ENCODE measurements around the gene TPD52L1.

The TPD52L1 gene

GRCh38 chr6:125245523-125246264, 92.1 kb downstream of the TPD52L1 start:
- no peak for DNase-seq (ENCODE audit: low spot score)

GRCh38 chr6:125246566-125246965, 93.0 kb downstream of the TPD52L1 start:
- DNase-seq (ENCODE audit: low spot score) = no peak

DNA sequence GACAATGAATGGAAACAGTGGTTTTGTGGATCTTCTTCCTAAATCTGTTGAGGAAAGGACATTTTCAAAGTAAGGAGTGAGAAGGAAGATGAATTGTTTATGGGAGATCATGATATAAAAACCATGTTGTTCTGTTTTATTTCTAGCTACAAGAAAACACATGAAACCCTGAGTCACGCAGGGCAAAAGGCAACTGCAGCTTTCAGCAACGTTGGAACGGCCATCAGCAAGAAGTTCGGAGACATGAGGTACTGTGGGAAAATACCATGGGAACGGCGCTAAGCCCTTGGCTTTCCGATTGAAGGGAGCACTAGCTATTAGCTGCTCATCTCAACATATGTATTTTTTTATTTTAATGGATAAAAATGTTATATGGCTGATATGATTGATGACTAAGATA, 94.6 kb downstream of the TPD52L1 start:
- no peak for DNase-seq (ENCODE audit: low spot score)

DNA sequence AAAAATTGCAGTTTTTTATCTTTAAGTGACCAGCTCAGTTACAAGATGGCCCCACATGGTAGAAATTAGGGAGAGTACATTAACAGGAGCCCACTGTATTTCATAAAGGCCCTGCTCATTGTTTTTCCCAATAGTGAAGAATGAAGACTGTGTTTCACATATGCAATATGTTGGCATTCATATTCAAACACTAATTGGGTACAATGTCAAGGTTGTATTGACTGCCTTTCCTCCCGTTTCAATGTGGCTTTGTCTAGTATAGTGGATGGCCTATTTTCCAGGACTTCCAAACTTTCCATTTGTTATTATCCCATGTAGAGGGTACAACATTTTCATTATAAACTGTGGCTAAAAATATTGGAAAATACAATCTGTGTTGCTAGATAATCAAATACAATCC, 96.9 kb downstream of the TPD52L1 start:
- DNase-seq (ENCODE audit: low spot score) = no peak

DNA sequence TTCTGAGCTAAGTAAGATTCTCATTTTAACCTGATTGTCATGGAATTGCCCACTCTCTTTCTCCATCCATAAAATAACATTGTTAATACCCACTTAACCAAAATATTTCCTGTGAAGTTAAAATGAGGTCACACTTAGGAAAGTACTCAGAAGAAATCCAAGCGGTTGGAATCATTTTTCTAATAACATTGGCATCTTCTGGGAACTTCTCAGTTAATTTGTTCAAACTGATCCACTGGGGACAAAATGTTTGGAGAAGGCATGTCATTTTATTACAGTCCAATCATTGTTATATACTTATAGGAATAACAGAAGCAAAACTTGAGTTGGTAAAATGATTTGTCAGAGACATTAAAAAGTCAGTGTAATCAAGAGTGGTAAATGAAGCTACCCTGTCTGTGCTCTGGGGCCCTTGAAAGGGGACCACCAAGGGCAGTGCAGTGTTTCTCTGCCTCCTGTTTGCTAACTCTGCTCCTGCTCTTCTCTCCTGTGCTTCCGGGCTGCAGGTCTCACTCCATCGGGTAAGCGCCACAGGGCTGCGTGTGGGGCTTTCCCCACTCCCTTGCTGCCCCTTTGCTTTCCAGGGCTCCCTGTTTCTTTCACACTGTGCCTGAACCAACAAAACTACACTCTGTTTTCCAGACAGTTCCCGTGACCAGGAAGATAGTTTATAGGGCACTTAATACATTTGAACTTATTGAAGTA, 98.1 kb downstream of the TPD52L1 start:
- no peak for DNase-seq (ENCODE audit: low spot score)

GRCh38 chr6:125252891-125253290, 99.3 kb downstream of the TPD52L1 start:
- DNase-seq (ENCODE audit: low spot score) = no peak

GRCh38 chr6:125253881-125254280, 100.3 kb downstream of the TPD52L1 start:
- no peak for DNase-seq (ENCODE audit: low spot score)

DNA sequence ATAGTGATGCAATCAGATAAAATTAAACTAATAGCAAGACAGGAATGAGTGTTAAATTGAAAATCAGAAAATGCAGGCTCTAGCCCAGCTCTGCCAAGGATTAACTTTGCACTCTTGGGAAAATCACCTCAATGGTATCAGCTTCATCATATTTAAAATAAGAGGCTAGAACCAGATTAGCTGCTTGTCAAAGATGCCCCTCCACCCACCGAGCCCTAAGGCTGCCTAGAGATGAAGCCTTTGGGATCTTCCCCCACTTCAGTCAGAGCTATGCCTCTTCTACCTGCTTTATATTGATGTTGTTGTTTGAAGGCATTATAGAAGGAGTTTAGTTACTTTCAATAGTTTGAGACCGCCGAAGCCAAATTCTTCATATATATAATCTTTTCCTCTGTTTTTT, 100.7 kb downstream of the TPD52L1 start:
- DNase-seq (ENCODE audit: low spot score) = no peak

DNA sequence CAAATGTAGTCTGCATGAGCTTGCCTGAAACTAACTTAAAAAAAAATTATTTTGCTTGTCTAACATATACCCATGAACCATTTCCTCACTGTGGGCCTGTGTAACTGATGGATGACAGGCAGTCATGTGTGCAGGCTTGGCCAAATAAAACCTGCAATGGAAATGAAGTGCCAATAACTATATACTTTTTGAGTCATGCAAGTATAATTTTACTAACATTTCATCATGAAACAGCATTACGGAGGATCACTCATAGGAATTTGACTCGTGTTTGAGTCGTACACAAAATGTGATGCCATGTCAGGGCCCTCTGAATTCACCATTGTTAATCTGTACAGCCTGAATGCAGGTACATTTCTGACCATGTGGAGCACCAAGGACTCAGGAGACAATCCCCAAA, 101.6 kb downstream of the TPD52L1 start:
- no peak for DNase-seq (ENCODE audit: low spot score)

DNA sequence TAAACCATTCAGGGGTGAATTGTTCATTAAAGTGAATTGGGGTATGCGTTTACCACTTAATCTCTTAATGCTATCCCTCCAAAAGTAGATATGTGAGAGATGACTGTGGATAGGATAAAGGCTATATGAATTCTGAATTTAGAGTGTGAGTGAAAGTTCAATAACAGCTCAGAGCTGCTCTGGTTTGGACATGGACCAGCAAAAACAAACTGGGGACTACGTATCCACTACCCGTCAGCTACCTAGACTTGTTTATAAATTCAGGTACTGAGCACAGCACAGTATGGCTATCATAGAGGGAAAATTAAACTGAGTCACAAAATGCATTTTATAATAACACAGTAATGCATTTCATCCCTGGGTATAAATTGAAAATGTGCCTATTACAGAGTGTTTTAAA, 103.8 kb downstream of the TPD52L1 start:
- DNase-seq (ENCODE audit: low spot score) = no peak

DNA sequence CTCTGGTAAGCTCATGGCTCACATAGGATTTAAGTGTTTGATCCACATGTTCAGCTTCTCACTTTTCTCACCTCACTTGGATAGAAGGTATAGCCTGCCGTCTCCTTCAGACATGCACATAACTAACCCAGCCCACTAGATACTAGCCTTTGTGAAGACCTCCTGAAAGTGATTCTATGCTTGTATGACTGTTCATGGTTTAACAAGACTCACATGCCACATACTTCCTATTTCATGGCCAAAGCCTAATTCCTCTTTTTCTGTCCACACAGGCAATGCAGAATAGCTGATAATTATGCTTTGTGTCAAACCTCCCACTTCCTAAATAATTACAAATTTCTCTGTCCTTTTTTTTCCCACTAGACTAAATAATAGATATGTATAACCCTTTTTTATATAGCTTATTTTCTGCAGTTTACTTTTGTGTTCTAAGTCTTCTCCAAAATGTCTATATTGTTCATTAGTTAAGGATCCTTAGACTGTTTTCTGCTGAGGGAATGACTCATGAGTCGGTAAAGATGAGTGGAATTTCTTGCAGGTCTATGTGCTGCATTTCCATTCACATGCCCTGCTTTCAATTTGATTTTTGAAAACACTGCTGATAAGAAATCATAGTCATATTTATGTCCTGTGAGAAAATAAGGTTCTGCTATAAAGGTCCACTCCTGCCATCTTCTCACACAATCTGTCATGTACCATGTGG, 105.2 kb downstream of the TPD52L1 start:
- no peak for DNase-seq (ENCODE audit: low spot score)

GRCh38 chr6:125259354-125259736, 105.8 kb downstream of the TPD52L1 start:
- no peak for DNase-seq (ENCODE audit: low spot score)

DNA sequence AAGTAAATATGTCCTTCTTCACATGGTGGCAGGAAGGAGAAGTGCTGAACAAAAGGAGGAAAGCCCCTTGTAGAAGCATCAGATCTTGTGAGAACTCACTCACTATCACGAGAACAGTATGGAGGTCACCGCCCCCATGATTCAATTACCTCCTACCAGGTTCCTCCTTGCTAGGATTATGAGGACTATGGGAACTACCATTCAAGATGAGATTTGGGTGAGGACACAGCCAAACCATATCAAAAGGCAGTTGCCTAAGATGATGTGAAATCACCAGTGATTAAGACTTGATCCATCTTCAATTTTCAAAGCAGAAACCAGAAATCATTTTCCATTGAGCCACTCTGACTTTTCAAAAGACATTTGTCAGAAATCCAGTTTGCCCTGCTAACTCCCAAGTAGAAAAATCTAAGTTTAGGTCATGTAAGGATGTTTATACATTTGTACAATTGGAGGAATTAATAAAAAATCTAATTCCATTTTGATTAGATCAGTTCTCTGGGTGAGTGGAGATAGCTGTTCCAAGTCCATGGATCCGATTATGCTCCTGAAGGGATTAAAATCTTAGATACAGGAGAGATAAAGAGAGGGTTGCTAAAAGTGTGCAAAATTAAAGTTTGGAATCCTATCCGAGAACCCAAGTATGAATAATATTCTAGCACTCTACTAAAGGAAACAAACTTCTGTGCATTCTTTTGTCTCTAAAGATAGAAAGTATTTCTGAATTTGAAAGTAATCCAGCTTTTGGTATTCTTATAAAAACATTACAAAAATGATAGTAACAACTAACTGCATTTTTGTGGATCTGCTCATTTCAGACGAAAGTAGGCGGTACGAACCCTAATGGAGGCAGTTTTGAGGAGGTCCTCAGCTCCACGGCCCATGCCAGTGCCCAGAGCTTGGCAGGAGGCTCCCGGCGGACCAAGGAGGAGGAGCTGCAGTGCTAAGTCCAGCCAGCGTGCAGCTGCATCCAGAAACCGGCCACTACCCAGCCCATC, 108.7 kb downstream of the TPD52L1 start:
- DNase-seq (ENCODE audit: low spot score) = no peak

DNA sequence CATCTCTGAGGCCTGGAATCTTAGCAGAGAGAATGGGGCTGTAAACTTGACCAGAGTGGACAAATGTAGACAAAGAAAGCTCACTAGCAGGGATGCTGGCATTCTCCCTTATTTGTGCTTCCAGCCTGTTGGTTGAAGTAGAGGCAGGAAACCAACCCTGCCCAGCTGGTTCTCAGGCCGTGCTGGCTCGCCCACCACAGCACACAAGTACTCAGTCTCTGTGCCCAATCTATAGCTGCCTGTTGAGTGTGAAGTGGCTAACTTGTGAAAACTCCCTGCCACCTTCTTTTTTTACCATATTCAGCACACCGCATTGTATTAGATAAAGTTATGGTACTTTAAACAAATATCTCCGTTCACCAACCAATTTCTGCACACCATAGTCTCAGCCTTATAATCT, 110.9 kb downstream of the TPD52L1 start:
- DNase-seq (ENCODE audit: low spot score) = no peak

- DNase-seq (ENCODE audit: low spot score) = no peak
Observed at GRCh38 chr6:125267806-125268523, 114.4 kb downstream of the TPD52L1 start.

DNA sequence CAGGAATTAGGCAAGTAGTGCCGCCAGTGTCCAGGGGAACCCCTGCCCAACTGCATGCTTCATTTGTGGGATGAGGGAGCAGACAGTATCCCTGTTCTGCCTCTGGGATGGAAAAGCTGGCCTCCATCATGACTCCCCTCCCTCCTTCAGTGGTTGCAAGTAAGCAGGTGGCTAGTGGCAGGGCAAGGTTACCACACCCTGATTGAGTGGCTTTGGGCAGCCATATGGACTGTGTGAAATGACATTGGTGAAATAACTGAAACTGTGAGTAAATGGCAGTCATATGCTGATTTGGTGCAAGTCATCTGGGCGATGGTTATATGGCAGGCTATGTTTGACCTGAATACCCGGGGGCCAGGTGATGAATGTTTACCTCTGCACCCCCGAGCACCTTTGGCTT, 115.2 kb downstream of the TPD52L1 start:
- DNase-seq (ENCODE audit: low spot score) = no peak

DNA sequence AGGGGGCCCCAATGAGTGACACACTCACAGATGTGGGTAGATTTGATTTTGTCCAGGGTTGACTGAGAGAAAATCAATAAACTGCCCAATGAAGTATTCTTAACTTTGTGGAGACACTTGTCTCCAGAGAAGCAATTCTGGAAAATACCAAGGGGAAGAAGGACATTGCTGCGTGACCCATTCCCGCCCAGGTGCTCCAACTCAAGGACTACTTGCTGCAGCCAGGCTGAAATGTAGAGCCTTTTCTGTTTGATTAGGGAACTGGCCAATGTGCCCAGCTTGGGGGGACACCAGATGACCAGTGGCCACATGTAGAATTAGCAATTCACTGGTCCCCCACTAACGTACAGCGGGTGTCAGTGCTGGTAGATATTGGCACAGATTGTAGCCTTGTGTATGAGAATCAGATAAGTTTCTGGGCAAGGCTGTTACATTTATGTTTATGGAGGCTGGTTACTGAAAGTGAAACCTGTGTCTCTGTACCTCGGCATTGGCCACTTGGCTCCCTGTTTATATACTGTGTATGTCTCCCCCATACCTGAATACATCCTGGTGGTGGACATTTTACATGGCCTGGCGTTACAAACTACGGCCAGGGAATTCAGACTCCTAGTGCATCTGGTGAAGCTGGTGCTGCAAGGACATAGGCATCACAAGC, 115.9 kb downstream of the TPD52L1 start:
- no peak for DNase-seq (ENCODE audit: low spot score)

- DNase-seq (ENCODE audit: low spot score) = no peak
Observed at GRCh38 chr6:125270380-125270779, 116.8 kb downstream of the TPD52L1 start.

DNA sequence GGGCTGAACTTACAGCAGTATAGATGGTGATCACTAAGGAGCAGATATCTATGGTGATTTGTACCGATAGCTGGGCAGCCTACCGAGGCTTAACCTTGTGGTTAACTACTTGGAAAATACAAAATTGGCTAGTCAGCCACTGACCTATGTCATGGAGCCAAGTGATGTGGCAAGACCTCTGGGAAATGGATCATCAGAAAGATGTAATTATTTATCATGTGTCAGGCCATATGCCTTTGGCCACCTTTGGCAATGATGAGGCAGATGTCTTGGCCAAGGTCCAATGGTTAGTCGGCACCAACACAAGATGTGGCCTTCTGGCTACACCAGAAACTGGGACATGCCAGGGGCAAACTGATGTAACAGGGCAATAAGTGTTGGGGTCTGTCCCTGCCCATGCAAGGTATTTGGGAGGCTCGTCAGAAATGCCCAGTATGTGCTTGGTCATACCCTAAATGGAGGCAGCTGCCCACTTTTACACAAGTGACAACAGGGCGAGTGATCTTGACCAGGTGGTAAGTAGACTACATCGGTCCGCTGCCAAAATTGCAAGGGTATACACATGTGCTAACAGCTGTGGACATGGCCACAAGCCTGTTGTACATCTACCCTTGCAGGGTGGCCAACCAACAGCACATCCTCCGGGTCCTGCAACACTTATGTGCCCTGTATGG, 118.0 kb downstream of the TPD52L1 start:
- DNase-seq (ENCODE audit: low spot score) = no peak

- DNase-seq (ENCODE audit: low spot score) = no peak
Observed at GRCh38 chr6:125273251-125273650, 119.7 kb downstream of the TPD52L1 start.

Measured in HuH-7 (cell line).